Right lobe of liver (tissue), 6 donors: ENCODE results near the gene LRRK2. TPM values are rescaled to one million over a fixed set of nuclear protein-coding genes. Genes with fewer than 3 reads are reported as not detected.

ENCODE experiments used
- ATAC-seq, 4 donors: fragments of 200-7000 bp; cut with Tn5 transposase; one replicate each; pipeline ENCODE4 v1.9.1; 2020; ENCODE audit warnings: mild to moderate bottlenecking in 4 of 4, moderate library complexity in 4 of 4
- DNase-seq, 3 donors: peaks; one replicate each; pipeline ENCODE4 v3.0.0-alpha.2; 2020
- H3K27ac ChIP-seq, 3 donors: fragments of 200-600 bp; one replicate each; pipeline ENCODE4 v1.8.0; 2022
- H3K27me3 ChIP-seq, 2 donors: fragments of 200-600 bp; one replicate each; pipeline ENCODE4 v1.8.0; 2022
- H3K36me3 ChIP-seq, 4 donors: fragments of 200-600 bp; sonication (generic) in 1 of 4; one replicate each; pipeline versions ENCODE4 v1.5.1 to v1.8.0; 2017 to 2022; ENCODE audit warnings: control low read depth in 1 of 4
- H3K4me1 ChIP-seq, 4 donors: fragments of 200-600 bp; sonication (generic) in 1 of 4; one replicate each; pipeline versions ENCODE4 v1.5.1 to v1.8.0; 2017 to 2022; ENCODE audit warnings: control low read depth in 1 of 4
- H3K4me3 ChIP-seq, 3 donors: fragments of 200-600 bp; one replicate each; pipeline ENCODE4 v1.8.0; 2022
- H3K9me3 ChIP-seq, 4 donors: fragments of 200-600 bp; sonication (generic) in 1 of 4; one replicate each; pipeline versions ENCODE4 v1.5.1 to v1.8.0; 2017 to 2022; ENCODE audit warnings: control low read depth in 1 of 4
- CTCF ChIP-seq, 4 donors: fragments of 200-600 bp in 3 of 4; fragments of 450-650 bp in 1 of 4; IDR thresholded peaks; one replicate each; pipeline versions ENCODE4 v1.5.1 to v1.8.0; 2016 to 2022; ENCODE audit warnings: antibody characterized with exemption in 4 of 4, mild to moderate bottlenecking in 2 of 4
- POLR2A ChIP-seq: fragments of 450-650 bp; IDR thresholded peaks from one replicate; pipeline ENCODE4 v1.6.1; 2017; ENCODE audit warnings: antibody characterized with exemption, mild to moderate bottlenecking
- WGBS: methylation state at CpG from one replicate; pipeline ENCODE4 v1.1.6; 2018; ENCODE audit warnings: low coverage, low lambda C conversion rate; ENCODE audit not compliant: insufficient coverage; ENCODE audit errors: missing lambda C conversion rate; 5-methylcytosine and 5-hydroxymethylcytosine counted together
- intact Hi-C, 2 donors: fragments of 100-400 bp; cut with DNase I; formaldehyde crosslinking; loops; one replicate each; pipeline versions ENCODE4 v1.11.2 to v1.14.1; 2022
- total RNA-seq, 6 experiments: library from RNA; depleted of rRNA in 2 of 6; stranded (reverse); fragments of >200 nt in 2 of 6; fragmentation: NEBNext Ultra II Directional in 3 of 6; extraction: Animal tissue kit (Norgen Biotek cat#: 25700) in 3 of 6; gene quantifications; one replicate each; pipeline versions ENCODE4 v1.1.0 to v1.2.4, GENCODE V29; 2016 to 2023
- donor health status: DM: no; HTN: yes; CAD: no.
- donor health status: DM: no; HTN: no; CAD: no.
- donor health status: DM: no; HTN: no; CAD: no.
- donor health status: DM: no; HTN: yes; CAD: no.
- donor health status: DM: no; HTN: yes; CAD: no.

Gene LRRK2
- total RNA-seq, 6 experiments from 2014 or later = 4.1 to 19.1 (median 6.1) TPM

GRCh38 chr12:40309001-40309400 is 84.2 kb downstream of the LRRK2 start:
- TF ChIP-seq POLR2A (no peak), CTCF (IDR thresholded peaks at IDR 0.05) (no peak)
- Histone ChIP-seq H3K27ac (no peak overlapping the region), H3K4me1 (no peaks in the 10 kb centered on the region), H3K27me3 (no peaks in the 10 kb centered on the region), H3K4me3 (no peak overlapping the region), H3K9me3 (no peaks in the 10 kb centered on the region), H3K36me3 (peaks cover 0 to 7% (median 0%) of the 10 kb centered on the region in 4 donors)
- ATAC-seq (no peak), DNase-seq (no peak)
- intact Hi-C loops = no loop called here
- WGBS = 75% methylated on average over 6 of the region's 6 CpGs

- Histone ChIP-seq H3K36me3 (peaks cover 0 to 3% (median 0%) of the 10 kb centered on the region in 4 donors), H3K9me3 (no peaks in the 10 kb centered on the region), H3K4me3 (no peak overlapping the region), H3K4me1 (no peaks in the 10 kb centered on the region), H3K27me3 (no peaks in the 10 kb centered on the region), H3K27ac (no peak overlapping the region)
- DNase-seq (no peak), ATAC-seq (no peak)
- 87% methylated on average over 8 of the region's 9 CpGs for WGBS
- intact Hi-C loops = loop anchor here (10.0 kb wide), 1 partner anchor 155 kb away; no protein-coding TSS in a partner anchor
- TF ChIP-seq POLR2A (no peak), CTCF (IDR thresholded peaks at IDR 0.05) (no peak)
Observed at GRCh38 chr12:40310211-40310610, 85.4 kb downstream of the LRRK2 start.

GRCh38 chr12:40312196-40312595 is 87.4 kb downstream of the LRRK2 start:
- Histone ChIP-seq H3K27me3 (no peaks in the 10 kb centered on the region), H3K4me3 (no peak overlapping the region), H3K36me3 (peaks cover 0 to 14% (median 0%) of the 10 kb centered on the region in 4 donors), H3K9me3 (no peaks in the 10 kb centered on the region), H3K27ac (no peak overlapping the region), H3K4me1 (no peaks in the 10 kb centered on the region)
- DNase-seq = no peak
- no peak for ATAC-seq
- intact Hi-C loops = loop anchor here (10.0 kb wide), 1 partner anchor 157 kb away; no protein-coding TSS in a partner anchor
- TF ChIP-seq POLR2A = no peak

GRCh38 chr12:40312982-40313576 is 88.3 kb downstream of the LRRK2 start:
- 20% methylated on average over 4 of the region's 4 CpGs for WGBS
- no peak overlapping the region for H3K4me3 ChIP-seq
- H3K27me3 ChIP-seq = no peaks in the 10 kb centered on the region

More at GRCh38 chr12:40312982-40313576, 88.3 kb downstream of the LRRK2 start:
- Histone ChIP-seq H3K9me3 (no peaks in the 10 kb centered on the region), H3K27ac (no peak overlapping the region), H3K36me3 (peaks cover 0 to 14% (median 0%) of the 10 kb centered on the region in 4 donors), H3K4me1 (no peaks in the 10 kb centered on the region)
- TF ChIP-seq CTCF (IDR thresholded peaks at IDR 0.05) = peak; percentile 53 to 73 (median 59)
- no peak for TF ChIP-seq POLR2A
- no peak for DNase-seq
- intact Hi-C loops = loop anchor here (10.0 kb wide), 1 partner anchor 158 kb away; no protein-coding TSS in a partner anchor
- peak in 2 of 4 donors; percentile 44 to 52 for ATAC-seq
